Measurements from ENCODE around the gene ITGAX.

- TF ChIP-seq EZH2 (IDR thresholded peaks at IDR 0.05; ENCODE audit: low read length, unreplicated experiment) (no peak), CTCF (conservative IDR thresholded peaks at IDR 0.05; ENCODE audit: low read depth, low read length) (no peak), EZH2phosphoT487 (IDR thresholded peaks at IDR 0.05; ENCODE audit: borderline replicate concordance, low read length) (no peak)
Measured at GRCh38 chr16:31427441-31428278, 72.7 kb downstream of the ITGAX start.
